Measurements from ENCODE around the gene DOCK1.

Gene DOCK1

DNA sequence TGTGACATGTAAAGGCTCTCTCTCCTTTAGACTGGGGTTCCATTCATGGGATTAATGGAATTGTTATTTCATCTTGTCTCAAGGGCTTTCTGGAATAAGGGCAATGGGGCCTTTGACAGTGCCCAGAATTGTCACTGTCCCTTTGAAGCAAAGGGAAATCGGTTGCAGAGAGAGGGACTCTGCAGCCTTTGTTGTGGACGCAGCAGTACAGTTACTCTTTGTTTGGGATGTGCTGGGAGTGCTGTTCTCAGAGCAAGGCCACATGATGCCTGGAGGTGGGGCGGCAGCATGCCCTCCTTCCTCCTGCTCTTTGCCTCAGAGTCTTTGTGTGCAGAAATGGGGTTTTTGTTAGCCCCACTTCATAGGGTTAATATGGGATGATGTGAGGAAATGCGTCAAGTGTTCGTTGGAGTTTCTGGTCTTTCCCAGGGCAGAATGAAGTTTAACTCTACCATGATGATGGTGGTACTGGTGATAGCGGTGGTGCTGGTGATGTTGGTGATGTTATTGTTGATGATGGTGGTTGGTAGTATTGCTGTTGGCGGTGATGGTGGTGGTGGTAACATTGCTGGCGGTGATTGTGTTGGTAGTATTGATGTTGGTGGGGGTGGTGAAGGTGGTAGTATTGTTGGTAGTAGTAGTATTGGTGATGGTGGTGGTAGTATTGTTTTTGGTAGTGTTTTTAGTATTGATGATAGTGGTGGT, 45.3 kb downstream of the DOCK1 start:
- DNase-seq (ENCODE audit: low read depth, low spot score) = no peak

DNA sequence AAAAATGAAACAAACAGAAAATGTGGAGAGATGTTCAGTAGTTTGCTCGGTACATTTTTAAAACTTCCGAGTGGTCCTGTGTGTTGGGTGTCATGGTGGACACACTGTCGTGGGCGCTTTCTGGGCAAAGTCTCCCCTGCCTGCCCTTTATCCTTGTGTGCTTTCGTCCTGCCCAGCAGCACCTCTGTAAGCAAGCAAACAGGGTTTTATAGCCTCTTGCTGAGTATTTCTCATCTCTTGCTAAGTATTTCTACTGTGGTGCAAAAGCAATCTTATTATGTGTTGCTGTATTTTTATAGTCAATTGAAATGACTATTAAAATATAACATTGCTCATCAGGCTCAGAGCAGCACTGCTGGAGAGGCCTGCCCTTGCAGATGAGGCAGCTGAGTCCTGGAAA, 48.7 kb downstream of the DOCK1 start:
- no peak for DNase-seq (ENCODE audit: low read depth, low spot score)

GRCh38 chr10:126955396-126955795, 50.2 kb downstream of the DOCK1 start:
- no peak for DNase-seq (ENCODE audit: low read depth, low spot score)

DNA sequence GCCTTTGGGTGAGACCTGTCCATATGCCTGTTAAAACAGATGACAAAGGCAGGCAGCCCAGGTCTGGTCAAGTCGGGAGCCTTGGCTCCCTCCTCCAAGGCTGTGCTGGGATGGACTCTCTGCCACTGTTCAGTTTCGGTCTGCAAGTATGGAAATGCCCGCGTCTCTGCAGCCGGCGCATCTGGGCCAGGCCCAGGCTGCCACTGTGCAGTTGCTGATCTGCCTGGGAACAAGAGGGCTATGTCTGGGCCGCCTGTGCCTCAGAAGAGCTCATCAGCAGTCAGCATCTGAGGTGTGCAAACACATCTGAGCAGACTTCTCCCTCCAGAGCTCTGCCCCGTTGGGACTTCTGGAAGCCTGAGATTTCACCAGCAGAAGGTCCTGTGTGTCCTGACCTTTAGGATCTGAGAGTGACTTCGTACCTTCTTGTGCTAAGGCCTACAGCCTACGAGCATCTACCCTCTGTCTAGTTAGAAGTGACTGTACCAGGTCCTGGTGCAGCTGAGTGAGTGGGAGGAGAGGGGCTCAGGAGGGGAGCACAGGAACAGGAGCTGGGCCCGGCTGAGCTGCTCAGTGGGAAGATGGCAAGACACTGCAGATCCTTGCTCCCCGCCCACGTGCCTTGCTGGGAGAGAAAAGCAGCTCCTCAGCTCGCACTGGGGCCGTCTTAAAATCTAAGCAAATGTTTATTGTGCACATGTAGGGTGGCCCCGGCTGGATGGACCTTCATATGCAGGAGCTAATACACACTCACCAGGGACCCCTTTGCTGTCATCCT, 50.9 kb downstream of the DOCK1 start:
- no peak for DNase-seq (ENCODE audit: low read depth, low spot score)

DNA sequence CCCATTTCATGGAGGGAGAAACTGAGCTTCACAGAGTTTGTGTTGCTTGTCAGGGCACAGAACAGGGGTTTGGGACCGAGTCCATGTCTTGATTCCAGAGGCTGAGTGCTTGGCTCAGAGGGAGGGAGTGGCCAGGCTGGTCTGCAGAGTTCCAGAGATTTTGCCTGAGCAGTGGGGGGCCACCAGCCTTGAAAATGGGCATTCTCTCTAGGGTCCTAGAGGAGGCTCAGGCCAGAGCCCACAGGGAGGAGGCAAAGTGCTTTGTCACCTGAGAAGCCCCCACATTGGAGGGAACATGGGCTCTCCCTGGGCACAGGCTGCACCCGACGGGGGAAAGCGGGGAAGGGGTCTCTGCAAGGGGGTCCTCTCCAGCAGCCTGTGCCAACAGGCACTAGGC, 51.5 kb downstream of the DOCK1 start:
- DNase-seq (ENCODE audit: low read depth, low spot score) = no peak

DNA sequence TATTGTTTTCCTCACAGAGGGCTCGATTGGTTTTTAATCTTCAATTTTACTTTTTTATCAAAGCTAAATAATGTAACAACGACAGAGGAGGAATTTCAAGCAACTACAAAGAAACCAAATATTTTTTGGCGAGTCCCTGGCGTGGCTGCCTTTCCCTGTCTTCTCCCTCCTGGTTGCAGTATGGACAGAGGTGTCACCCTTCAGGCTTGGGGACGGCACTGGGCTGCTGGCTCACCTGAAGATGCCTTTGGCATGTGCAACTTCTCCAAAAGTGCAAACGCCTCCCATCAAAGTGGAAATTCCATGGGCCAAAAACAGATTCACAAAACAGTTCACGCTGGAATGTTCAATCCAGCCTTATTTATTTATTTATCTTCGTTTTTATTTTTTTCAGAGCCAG, 51.9 kb downstream of the DOCK1 start:
- no peak for DNase-seq (ENCODE audit: low read depth, low spot score)

DNA sequence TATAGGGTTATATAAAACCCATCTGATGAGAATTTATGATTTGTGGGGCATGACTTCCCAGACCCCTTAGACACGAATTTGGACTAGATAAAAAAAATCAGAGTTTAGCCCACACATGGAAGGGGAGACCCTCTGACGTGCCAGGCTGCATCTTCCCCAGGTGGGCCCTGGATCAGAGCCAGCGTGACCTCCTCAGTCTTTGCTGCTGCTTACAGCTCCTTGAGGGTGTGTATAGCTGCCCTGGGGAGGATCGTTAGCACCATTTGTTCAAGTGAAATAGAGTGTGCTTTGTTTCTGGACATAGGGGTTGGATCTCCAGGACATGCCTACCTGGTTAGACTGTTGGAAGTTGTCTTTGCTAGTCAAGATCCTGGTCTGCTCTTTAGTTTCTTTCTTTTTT, 54.2 kb downstream of the DOCK1 start:
- no peak for DNase-seq (ENCODE audit: low read depth, low spot score)

GRCh38 chr10:126959906-126960685, 54.9 kb downstream of the DOCK1 start:
- DNase-seq (ENCODE audit: low read depth, low spot score) = no peak

- DNase-seq (ENCODE audit: low read depth, low spot score) = no peak
Observed at GRCh38 chr10:126963354-126963753, 58.1 kb downstream of the DOCK1 start.

GRCh38 chr10:126964190-126964589, 59.0 kb downstream of the DOCK1 start:
- DNase-seq (ENCODE audit: low read depth, low spot score) = no peak

DNA sequence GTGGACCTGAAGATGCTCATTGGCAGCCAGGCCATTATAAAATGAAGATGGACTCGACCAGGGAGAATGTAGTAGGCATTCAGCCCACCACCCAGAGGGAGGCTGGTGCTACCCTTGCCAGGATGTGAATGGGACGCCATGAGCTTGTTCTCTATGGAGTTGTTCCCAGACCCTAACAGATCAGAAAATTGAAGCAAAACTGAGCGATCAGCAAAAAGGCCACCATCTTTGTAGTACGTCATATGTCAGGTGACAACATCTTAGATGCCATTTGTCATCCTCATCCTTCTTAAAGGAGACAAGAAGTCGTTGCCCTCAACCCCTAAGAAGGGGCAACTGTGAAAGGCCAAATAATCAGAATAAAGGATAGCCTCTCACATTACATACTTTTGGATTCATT, 61.7 kb downstream of the DOCK1 start:
- no peak for DNase-seq (ENCODE audit: low read depth, low spot score)

DNA sequence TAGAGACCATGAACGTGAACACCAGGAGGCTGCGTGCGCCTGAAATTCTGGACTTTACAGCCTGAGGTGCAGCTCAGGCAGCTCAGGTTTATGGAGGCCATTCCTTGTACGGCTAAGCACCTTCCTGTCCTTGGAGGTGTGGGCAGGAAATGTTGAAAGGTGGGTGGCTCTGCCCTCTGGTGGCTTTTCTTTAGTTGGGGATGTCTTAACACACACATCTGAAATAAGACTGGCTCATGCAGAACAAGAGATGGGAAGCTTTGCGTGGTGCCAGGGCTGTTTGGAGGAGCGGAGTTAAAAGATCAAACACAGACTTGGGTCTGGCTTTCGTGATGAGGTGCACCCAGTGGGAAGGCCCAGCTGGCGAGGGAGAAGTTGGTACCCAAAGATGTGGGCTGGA, 64.1 kb downstream of the DOCK1 start:
- peak; percentile 84 for DNase-seq (ENCODE audit: low read depth, low spot score)

GRCh38 chr10:126972635-126973414, 67.6 kb downstream of the DOCK1 start:
- peak; percentile 31 for DNase-seq (ENCODE audit: low read depth, low spot score)

GRCh38 chr10:126975221-126975620, 70.0 kb downstream of the DOCK1 start:
- DNase-seq (ENCODE audit: low read depth, low spot score) = no peak

DNA sequence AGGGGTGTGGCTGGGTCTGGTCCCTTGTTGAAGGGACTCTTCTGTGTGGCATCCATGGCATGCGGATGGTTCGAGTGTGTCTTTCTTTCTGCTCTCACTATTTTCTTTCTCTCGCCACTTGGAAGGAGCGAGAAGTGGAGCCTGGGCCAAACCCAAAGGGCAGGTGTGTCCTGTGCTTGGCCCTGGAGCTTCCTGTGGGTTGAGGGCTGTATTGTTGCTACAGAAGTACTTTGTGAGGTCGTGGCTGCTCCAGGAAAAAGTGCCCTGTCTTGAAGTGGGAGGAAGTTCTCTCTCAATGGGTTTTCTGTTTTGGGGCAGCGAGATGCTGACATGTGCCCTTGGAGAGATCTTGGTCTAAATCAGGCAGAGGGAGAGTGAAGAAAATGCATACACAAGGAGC, 72.0 kb downstream of the DOCK1 start:
- no peak for DNase-seq (ENCODE audit: low read depth, low spot score)

DNA sequence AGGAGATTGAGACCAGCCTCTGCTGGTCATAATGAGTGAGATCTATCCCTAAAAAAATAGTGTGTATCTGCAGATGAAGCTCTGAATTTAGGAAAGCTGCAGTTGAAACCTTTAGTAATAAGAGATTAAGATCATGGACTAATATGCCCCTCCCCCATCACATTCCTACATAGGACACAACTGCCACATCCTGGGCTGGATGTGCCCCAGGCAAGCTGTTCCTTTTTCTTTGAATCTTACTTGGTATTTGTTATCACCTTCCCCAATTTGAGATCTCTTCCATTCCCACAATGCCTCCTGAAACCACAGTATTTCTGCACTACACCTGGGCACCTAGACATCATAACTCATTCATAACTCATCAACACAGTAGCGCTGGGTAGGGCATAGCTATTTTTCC, 74.1 kb downstream of the DOCK1 start:
- peak; percentile 34 for DNase-seq (ENCODE audit: low read depth, low spot score)

- DNase-seq (ENCODE audit: low read depth, low spot score) = no peak
Observed at GRCh38 chr10:126993208-126993607, 88.0 kb downstream of the DOCK1 start.

GRCh38 chr10:126997801-126998590, 92.8 kb downstream of the DOCK1 start:
- DNase-seq (ENCODE audit: low read depth, low spot score) = no peak

GRCh38 chr10:127000598-127000997, 95.4 kb downstream of the DOCK1 start:
- no peak for DNase-seq (ENCODE audit: low read depth, low spot score)

- no peak for DNase-seq (ENCODE audit: low read depth, low spot score)
Observed at GRCh38 chr10:127003032-127003685, 97.9 kb downstream of the DOCK1 start.

All from ELF-1 (cell line).